T1000 (cell line): ENCODE measurements around the gene GGN.
A peak's percentile ranks its signal among the peaks of the same experiment; 100 is the strongest.
"Not testable (repeated sequence)": the region's sequence is repeated elsewhere in the genome, so short reads cannot be mapped to it uniquely, and the experiment has no call there.

Experiments used
- DNase-seq: peaks from one replicate; lab custom pipeline; 2025; ENCODE audit warnings: mixed read lengths; lab: John Stamatoyannopoulos, UW

The GGN gene

GRCh38 chr19:38386971-38387549 lies 774 bp downstream of the GGN start:
- no peak for DNase-seq

- DNase-seq = no peak
Observed at GRCh38 chr19:38386300-38386970, 1.4 kb downstream of the GGN start.

GRCh38 chr19:38385804-38386257 lies 2.0 kb downstream of the GGN start:
- no peak for DNase-seq

- DNase-seq = no peak
Observed at GRCh38 chr19:38385057-38385803, 2.6 kb downstream of the GGN start.

GRCh38 chr19:38384209-38385027 lies 3.4 kb downstream of the GGN start:
- DNase-seq = no peak

GRCh38 chr19:38383743-38384142 lies 4.1 kb downstream of the GGN start:
- no peak for DNase-seq

GRCh38 chr19:38383184-38383583 lies 4.7 kb downstream of the GGN start:
- no peak for DNase-seq

GRCh38 chr19:38381138-38381537 lies 6.7 kb downstream of the GGN start:
- no peak for DNase-seq

- no peak for DNase-seq
Observed at GRCh38 chr19:38378866-38379265, 9.0 kb downstream of the GGN start.

- DNase-seq = no peak
Observed at GRCh38 chr19:38377052-38377451, 10.8 kb downstream of the GGN start.

GRCh38 chr19:38376576-38376975 lies 11.3 kb downstream of the GGN start:
- no peak for DNase-seq

- DNase-seq = no peak
Observed at GRCh38 chr19:38375748-38376147, 12.1 kb downstream of the GGN start.

GRCh38 chr19:38375098-38375493 lies 12.7 kb downstream of the GGN start:
- no peak for DNase-seq

GRCh38 chr19:38374332-38375097 lies 13.3 kb downstream of the GGN start, which contains the start of gene PSMD8:
Gene PSMD8, plus strand, starts transcription at chr19:38374571. Its CDS starts 31 bp downstream, at chr19:38374602.
- DNase-seq = peak; percentile 97

GRCh38 chr19:38373907-38374331 lies 13.9 kb downstream of the GGN start:
- DNase-seq = no peak

- DNase-seq = no peak
Observed at GRCh38 chr19:38371081-38371480, 16.8 kb downstream of the GGN start.

- no peak for DNase-seq
Observed at GRCh38 chr19:38370299-38370698, 17.5 kb downstream of the GGN start.

GRCh38 chr19:38369584-38369983 lies 18.2 kb downstream of the GGN start:
- DNase-seq = no peak

- DNase-seq = no peak
Observed at GRCh38 chr19:38367041-38367440, 20.8 kb downstream of the GGN start.

GRCh38 chr19:38362946-38363688 lies 24.7 kb downstream of the GGN start:
- not testable (repeated sequence) for DNase-seq
